ENCODE measurements around the gene LCN6.

- TF ChIP-seq POLR2AphosphoS5 (IDR thresholded peaks at IDR 0.05; ENCODE audit: borderline replicate concordance, low read depth, low read length) (no peak), EZH2 (IDR thresholded peaks at IDR 0.05) (no peak), FOXP2 (optimal IDR thresholded peaks at IDR 0.05; ENCODE audit: control extremely low read depth, extremely low read length, insufficient read depth) (no peak)
Measured at GRCh38 chr9:136743639-136744211, 4.6 kb downstream of the LCN6 start.
